Central memory CD8-positive, alpha-beta T cell (primary cell): Measurements from ENCODE around the gene PIGL.
A peak's percentile ranks its signal among the peaks of the same experiment; 100 is the strongest.

Experiments
- ATAC-seq: fragments of 150-1000 bp; cut with Tn5 transposase; replicated peaks from 2 replicates; pipeline ENCODE4 v1.10.0; 2022; ENCODE audit warnings: mild to moderate bottlenecking, moderate FRiP score, moderate number of reproducible peaks; ENCODE audit not compliant: poor library complexity, severe bottlenecking; ENCODE audit errors: extremely low read depth
- DNase-seq, 2 donors: peaks; one replicate each; pipeline ENCODE4 v3.0.0; 2021; ENCODE audit warnings: low spot score in 2 of 2
- H3K27ac Mint-ChIP-seq: one replicate; pipeline ENCODE4 v1.8.0; 2022; ENCODE audit warnings: low read depth, mild to moderate bottlenecking, moderate library complexity, mixed read lengths
- H3K27me3 Mint-ChIP-seq: one replicate; pipeline ENCODE4 v1.8.0; 2022; ENCODE audit warnings: mixed read lengths
- H3K36me3 Mint-ChIP-seq: one replicate; pipeline ENCODE4 v1.8.0; 2022; ENCODE audit warnings: mild to moderate bottlenecking, moderate library complexity, mixed read lengths; ENCODE audit not compliant: insufficient read depth
- H3K4me1 Mint-ChIP-seq: one replicate; pipeline ENCODE4 v1.8.0; 2022; ENCODE audit warnings: mixed read lengths
- H3K4me3 Mint-ChIP-seq: one replicate; pipeline ENCODE4 v1.8.0; 2022; ENCODE audit warnings: mild to moderate bottlenecking, moderate library complexity, mixed read lengths
- H3K9me3 Mint-ChIP-seq: one replicate; pipeline ENCODE4 v1.8.0; 2022; ENCODE audit warnings: mixed read lengths

Gene PIGL

DNA sequence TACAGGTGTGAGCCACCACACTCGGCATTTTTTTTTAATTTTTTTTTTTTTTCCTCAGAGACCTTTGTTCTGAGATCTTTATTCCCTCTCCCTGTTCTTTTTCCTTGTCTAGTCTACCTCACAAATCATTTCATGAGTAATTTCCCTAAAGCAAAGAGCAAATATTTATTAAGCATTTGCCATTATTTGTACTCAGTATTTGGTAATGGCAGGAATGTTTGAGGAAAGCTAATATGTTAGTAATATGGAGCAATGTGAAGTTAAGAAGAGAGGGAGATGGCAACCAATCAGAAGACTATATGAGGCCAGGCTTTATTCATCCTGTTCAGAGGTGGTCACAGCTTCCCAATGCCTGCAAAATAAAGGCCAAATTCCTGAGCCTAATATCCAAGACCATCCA is 122.9 kb downstream of the PIGL start:
- Mint-ChIP-seq H3K4me1 (no peaks in the 10 kb centered on the region), H3K27ac (peak overlapping the region; percentile 35), H3K4me3 (no peak overlapping the region), H3K27me3 (no peaks in the 10 kb centered on the region), H3K9me3 (no peaks in the 10 kb centered on the region), H3K36me3 (peaks cover 6% of the 10 kb centered on the region)
- DNase-seq = no peak
- no peak for ATAC-seq

DNA sequence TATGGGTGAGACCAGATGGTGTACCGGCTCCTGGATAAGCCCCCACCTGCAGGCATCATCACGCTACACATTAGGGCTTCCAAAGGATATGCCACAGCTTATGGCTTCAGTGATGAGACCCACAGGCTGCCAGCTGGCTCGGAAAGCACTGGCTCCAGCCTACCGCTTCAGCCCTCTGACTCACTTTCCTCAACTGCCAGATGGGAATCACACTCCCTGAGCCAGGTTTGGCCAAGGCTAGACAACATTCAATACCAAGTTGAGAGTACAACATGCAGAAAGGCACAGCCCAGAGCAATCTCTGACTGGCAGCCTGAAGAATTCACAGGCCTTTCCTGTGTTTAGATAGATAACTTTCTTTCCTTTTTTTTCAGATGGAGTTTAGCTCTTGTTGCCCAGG is 126.0 kb downstream of the PIGL start:
- peaks cover 6% of the 10 kb centered on the region for H3K36me3 Mint-ChIP-seq
- H3K9me3 Mint-ChIP-seq = no peaks in the 10 kb centered on the region
- no peaks in the 10 kb centered on the region for H3K27me3 Mint-ChIP-seq
- DNase-seq = no peak
- no peak overlapping the region for H3K4me3 Mint-ChIP-seq
- no peak for ATAC-seq
- H3K27ac Mint-ChIP-seq = no peak overlapping the region
- H3K4me1 Mint-ChIP-seq = no peaks in the 10 kb centered on the region

DNA sequence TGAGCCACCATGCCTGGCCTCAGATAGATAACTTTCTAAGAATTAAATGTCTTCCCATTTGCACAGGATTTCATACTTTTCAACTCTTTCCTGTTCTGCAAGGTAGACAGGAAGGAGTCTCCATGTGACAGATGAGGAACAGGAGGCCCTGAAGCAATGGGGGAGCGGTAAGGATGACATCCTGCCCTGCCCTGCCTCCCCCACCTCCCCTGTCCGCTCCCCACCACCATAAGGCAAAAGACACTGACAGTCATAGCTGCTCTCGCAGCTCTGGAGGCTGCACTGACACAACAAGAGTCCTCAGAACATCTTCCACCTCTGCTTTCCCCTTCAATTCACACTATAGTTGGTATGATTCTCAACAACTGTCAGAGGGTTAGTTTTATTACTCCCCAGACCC is 126.6 kb downstream of the PIGL start:
- DNase-seq (no peak), ATAC-seq (no peak)
- H3K4me3 Mint-ChIP-seq = no peak overlapping the region
- peaks cover 6% of the 10 kb centered on the region for H3K36me3 Mint-ChIP-seq
- H3K4me1 Mint-ChIP-seq = no peaks in the 10 kb centered on the region
- no peak overlapping the region for H3K27ac Mint-ChIP-seq
- H3K27me3 Mint-ChIP-seq = no peaks in the 10 kb centered on the region
- H3K9me3 Mint-ChIP-seq = no peaks in the 10 kb centered on the region

DNA sequence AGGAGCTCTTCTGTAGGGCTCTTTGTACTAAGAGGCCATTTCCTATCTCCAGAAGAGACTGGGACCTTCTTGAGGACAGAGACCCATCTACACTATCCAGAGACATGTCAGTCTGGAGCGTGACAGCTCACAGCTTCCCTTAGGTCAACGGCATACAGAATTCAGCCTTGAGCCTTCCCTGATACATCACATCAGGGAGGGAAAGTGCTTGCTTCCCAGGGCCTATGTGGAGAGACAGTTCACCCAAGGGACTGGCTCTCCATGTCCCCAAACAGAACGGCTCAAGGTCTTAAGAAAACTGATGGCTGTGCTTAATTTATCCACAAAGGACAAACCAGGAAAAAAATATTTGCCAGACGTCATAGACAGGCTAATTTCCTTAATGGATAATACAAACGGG is 128.6 kb downstream of the PIGL start:
- no peaks in the 10 kb centered on the region for H3K4me1 Mint-ChIP-seq

DNA sequence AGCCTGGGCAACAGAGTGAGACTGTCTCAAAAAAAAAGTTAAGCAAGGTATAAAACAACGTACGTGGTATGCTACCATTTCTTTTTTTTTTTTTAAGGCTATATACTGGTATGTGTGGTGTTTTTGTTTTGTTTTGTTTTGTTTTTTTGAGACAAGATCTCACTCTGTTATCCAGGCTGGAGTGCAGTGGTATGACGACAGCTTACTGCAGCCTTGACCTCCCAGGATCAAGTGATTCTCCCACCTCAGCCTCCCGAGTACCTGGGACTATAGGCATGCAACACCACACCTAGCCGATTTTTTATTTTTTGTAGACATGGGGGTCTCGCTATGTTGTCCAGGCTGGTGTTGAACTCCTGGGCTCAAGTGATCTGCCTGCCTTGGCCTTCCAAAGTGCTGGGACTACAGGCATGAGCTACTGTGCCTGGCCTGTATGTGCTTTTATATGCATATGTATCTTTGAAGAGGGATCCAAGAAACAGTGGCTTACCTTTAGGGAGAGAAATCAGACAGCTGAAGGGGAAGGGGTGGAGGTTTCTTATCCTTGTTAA is 129.8 kb downstream of the PIGL start:
- peaks cover 5% of the 10 kb centered on the region for H3K36me3 Mint-ChIP-seq
- H3K9me3 Mint-ChIP-seq = no peaks in the 10 kb centered on the region
- H3K4me1 Mint-ChIP-seq = peaks cover under 1% of the 10 kb centered on the region
- DNase-seq = no peak
- no peaks in the 10 kb centered on the region for H3K27me3 Mint-ChIP-seq
- ATAC-seq = no peak
- no peak overlapping the region for H3K4me3 Mint-ChIP-seq
- no peak overlapping the region for H3K27ac Mint-ChIP-seq

More for the DNA sequence above, 128.6 kb downstream of the PIGL start:
- Mint-ChIP-seq H3K4me3 (no peak overlapping the region), H3K27ac (no peak overlapping the region), H3K27me3 (no peaks in the 10 kb centered on the region), H3K9me3 (no peaks in the 10 kb centered on the region), H3K36me3 (peaks cover 7% of the 10 kb centered on the region)
- DNase-seq (no peak), ATAC-seq (no peak)

DNA sequence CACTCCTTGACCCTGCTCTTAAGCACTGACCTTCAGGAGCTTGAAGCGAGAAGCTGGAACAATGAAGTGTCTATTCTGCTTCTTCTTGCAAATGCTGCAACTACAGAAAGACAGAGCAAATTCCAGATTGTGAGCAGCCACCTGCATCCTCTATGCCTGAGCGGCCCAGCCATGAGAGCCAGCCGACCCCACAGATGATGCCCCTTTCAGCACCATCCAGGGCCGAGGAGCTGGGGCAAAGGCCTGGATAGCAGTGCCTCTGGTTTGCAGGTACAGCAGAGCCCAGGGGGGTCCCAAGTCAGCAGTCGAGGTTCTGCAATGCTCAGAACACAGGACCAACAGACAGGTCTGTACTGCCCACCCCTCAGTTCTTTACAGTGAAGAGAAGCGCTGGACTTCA is 131.6 kb downstream of the PIGL start:
- peaks cover 4% of the 10 kb centered on the region for H3K36me3 Mint-ChIP-seq
- no peak overlapping the region for H3K4me3 Mint-ChIP-seq
- H3K9me3 Mint-ChIP-seq = no peaks in the 10 kb centered on the region
- ATAC-seq = no peak
- DNase-seq = no peak
- H3K27ac Mint-ChIP-seq = no peak overlapping the region
- no peaks in the 10 kb centered on the region for H3K27me3 Mint-ChIP-seq
- peaks cover 10% of the 10 kb centered on the region for H3K4me1 Mint-ChIP-seq

DNA sequence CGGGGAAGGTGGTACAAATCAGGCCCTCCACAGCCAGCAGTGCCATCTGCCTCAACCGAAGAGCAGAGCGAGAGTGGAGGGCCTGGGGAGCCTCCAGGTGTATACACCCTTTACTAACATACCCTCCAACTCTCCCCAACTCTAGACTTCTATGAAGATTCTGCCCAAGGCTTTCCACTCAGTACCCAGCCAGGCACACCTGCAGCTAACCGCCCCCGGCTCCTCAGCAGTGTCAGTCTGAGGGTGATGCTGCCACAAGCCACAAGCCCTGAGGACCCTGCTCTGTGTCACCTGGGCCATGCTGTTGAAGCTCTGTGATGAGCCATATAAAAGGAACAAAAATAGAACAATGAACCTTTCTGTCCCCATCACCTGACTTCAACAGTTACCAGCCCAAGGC is 132.4 kb downstream of the PIGL start:
- Mint-ChIP-seq H3K4me1 (peaks cover 14% of the 10 kb centered on the region), H3K27ac (no peak overlapping the region), H3K4me3 (no peak overlapping the region), H3K9me3 (no peaks in the 10 kb centered on the region), H3K27me3 (no peaks in the 10 kb centered on the region), H3K36me3 (peaks cover 7% of the 10 kb centered on the region)
- DNase-seq = no peak
- ATAC-seq = no peak

DNA sequence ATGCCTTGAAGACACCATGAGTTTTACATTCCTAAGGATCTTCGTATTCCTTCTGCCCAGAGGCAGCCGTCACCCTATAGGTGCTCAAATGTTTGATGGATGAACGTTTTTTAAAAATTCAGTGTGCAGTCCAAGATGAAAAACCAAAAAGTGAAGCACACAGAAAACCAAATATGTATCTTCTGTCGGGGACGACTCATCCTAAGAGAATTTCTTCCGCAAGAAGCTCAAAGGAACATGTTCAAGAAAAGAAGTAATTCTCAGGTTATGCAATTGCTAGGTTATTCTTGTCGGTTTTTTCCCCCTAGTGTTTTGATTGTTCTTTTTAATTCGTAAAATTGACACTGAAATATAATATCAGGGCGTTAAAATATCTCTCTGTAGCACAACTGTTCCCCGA is 134.8 kb downstream of the PIGL start:
- Mint-ChIP-seq H3K4me1 (peaks cover 14% of the 10 kb centered on the region), H3K27ac (peak overlapping the region; percentile 55), H3K27me3 (no peaks in the 10 kb centered on the region), H3K36me3 (peaks cover 8% of the 10 kb centered on the region), H3K9me3 (no peaks in the 10 kb centered on the region), H3K4me3 (peak overlapping the region; percentile 85)
- ATAC-seq (no peak), DNase-seq (no peak)

DNA sequence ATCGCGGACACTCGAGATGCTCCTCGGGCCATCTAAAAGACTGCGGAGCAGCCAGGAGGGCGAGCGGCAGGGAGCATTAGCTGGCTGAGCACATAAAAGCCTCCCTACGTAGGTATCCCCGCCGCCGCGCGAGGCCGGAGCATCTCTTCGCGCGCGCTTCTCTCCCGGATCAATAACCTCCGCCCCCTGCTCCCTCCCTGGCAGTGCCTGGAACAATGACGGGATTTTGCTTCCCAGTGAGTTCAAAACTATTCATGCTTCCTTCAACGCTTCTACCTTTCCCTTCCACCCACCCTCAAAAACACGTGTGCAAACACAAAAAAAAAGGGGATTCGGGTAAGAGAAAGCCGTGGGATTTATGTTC is 135.3 kb downstream of the PIGL start:
- H3K36me3 Mint-ChIP-seq = peaks cover 8% of the 10 kb centered on the region
- peaks cover 14% of the 10 kb centered on the region for H3K4me1 Mint-ChIP-seq
- DNase-seq (no peak), ATAC-seq (peak; percentile 23)
- H3K27me3 Mint-ChIP-seq = no peaks in the 10 kb centered on the region
- no peaks in the 10 kb centered on the region for H3K9me3 Mint-ChIP-seq
- H3K27ac Mint-ChIP-seq = peak overlapping the region; percentile 55
- H3K4me3 Mint-ChIP-seq = peak overlapping the region; percentile 85

DNA sequence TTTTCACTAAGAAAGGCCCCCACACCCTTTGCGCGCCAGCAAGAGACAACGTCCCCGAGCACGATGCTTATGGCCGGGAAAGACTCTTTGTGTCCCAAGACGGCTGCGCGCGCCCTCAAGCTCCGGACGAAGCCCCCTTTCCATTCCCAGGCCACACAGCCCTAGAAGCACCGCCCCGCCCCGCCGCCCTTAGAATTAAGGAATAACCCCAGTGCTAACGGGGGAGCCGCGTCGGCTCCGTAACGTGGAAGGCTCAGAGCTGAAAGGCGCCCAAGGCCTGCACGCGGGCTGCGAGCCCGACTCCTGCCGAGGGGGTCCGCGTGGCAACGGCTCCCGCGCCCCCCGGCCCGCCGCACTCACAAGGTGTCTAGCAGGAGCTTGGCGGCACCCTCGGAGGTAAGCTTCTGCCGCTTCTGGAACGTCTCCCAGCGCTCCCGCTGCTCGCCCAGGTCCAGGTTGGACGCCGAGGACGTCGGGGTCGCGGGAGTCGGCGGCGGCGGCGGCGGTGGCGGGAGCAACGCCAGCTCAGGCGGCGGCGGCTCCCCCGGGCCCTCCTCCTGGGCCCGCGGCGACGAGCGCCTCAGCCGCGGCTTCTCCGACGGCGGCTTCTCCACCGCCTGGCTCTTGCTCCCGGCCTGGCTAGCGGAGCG is 135.8 kb downstream of the PIGL start:
- peaks cover 8% of the 10 kb centered on the region for H3K36me3 Mint-ChIP-seq
- no peaks in the 10 kb centered on the region for H3K9me3 Mint-ChIP-seq
- H3K4me3 Mint-ChIP-seq = peak overlapping the region; percentile 85
- ATAC-seq (peak; percentile 75), DNase-seq (peak; percentile 21 to 25)
- H3K27ac Mint-ChIP-seq = peak overlapping the region; percentile 55
- H3K4me1 Mint-ChIP-seq = peaks cover 14% of the 10 kb centered on the region
- no peaks in the 10 kb centered on the region for H3K27me3 Mint-ChIP-seq

DNA sequence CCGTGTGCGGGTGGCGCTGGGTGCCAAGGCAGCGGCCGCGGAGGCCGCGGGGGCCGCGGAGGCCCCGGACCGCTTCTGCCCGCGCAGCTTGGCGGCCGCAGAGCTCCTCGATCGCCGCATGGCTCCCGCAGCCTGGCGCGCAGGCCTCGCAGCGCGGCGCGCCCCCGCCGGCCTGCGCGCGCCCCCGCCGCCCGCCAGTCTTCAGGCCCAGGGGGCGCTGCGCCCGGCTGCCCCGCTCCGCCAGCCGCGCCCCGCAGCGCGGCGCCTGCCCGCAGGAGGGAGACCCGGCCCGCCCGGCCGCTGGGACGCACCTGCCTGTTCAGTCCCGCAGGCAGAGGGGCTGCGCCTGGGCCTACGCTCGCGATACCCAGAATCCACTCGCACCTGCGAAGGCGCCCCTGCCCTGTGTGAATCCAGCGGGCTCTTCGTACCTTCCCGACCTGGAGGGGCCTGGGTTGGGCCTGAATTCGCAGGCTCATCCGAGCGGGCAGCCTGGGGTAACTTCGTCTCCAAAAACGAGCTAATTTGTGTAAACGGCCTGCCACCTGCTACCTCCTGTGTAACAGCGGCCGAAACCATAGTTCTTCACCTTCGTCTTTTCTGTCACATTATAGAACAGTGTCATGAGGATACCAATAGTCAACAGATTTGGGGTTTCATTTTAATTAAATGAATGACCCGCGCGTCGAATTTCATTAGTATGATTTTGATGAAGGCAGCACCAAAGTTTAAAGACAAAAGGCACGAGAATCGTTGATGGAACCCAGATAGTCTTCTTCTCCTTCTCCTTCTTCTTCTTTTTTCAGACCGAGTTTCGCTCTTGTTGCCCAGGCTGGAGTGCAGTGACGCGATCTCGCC is 136.5 kb downstream of the PIGL start, which contains the start of gene CENPV:
CENPV (minus strand) TSS at position 153 of the 858 bp plus-strand sequence; CDS start at position 120, 33 bp downstream.
- peak; percentile 74 for ATAC-seq
- Mint-ChIP-seq H3K36me3 (peaks cover 8% of the 10 kb centered on the region), H3K4me1 (peaks cover 14% of the 10 kb centered on the region), H3K27me3 (no peaks in the 10 kb centered on the region), H3K9me3 (no peaks in the 10 kb centered on the region), H3K27ac (peak within 1 kb of the TSS; percentile 67), H3K4me3 (peak within 1 kb of the TSS; percentile 85)
- peak; percentile 41 to 44 for DNase-seq

DNA sequence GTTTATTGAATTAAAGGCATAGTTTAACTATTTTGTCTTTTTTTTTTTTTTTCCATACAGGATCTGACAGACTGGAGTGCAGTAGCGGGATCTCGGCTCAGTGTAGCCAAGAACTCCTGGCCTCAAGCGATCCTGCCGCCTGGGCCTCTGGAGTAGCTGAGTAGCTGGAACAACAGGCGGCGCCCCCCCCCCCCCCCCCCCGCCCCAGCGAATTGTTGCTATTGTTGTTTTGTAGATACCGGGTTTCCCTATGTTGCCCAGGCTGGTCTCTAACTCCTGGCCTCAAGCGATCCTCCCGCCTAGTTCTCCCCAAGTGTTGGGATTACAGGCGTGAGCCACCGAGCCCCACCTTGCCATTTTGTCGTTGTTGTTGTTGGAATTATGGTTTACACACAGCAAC is 137.6 kb downstream of the PIGL start:
- ATAC-seq (no peak), DNase-seq (no peak)
- Mint-ChIP-seq H3K4me1 (peaks cover 14% of the 10 kb centered on the region), H3K27ac (peak overlapping the region; percentile 67), H3K9me3 (no peaks in the 10 kb centered on the region), H3K36me3 (peaks cover 6% of the 10 kb centered on the region), H3K27me3 (no peaks in the 10 kb centered on the region), H3K4me3 (peak overlapping the region; percentile 83)

DNA sequence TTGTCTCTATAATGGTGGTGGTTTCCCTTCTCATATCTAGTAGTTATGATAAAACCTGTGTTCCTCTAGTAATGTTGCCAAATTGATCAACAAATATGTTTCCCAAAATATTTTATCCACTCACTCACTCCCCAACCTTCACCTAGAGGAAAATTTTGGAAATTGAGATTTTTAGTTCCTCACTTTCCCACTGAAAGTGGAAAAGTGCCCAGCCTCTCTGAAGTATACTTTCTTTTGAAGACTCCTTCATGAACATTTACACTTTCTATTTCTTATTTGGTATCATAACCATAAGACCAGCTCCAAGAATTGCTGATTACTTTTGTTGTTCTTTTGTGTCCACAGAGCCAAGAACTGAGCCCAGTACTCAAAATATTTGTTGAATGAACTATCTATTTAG is 141.4 kb downstream of the PIGL start:
- H3K9me3 Mint-ChIP-seq = no peaks in the 10 kb centered on the region
- ATAC-seq (no peak), DNase-seq (no peak)
- peaks cover 5% of the 10 kb centered on the region for H3K4me1 Mint-ChIP-seq
- H3K4me3 Mint-ChIP-seq = no peak overlapping the region
- H3K27ac Mint-ChIP-seq = no peak overlapping the region
- peaks cover 6% of the 10 kb centered on the region for H3K36me3 Mint-ChIP-seq
- H3K27me3 Mint-ChIP-seq = no peaks in the 10 kb centered on the region
